ENCODE measurements around the gene GJA3.

DNA sequence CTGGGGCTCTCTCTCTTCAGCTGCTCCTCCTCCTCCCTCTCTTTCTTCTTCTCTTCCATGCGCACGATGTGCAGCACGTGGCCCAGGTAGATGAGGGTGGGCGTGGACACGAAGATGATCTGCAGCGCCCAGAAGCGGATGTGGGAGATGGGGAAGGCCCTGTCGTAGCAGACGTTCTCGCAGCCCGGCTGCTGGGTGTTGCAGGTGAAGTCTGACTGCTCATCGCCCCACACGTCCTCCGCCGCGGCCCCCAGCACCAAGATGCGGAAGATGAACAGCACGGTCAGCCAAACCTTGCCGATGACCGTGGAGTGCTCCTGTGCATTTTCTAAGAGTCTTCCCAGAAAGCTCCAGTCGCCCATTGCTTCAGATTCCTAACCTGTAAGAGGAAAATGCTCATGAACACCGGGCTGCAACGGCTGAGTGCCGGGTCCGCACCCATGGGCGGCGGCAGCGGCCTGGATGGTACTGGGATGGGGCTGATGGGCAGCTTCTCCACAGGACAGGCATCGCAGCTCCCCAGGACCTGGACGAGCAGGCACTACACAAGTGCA, 17.8 kb downstream of the GJA3 start:
- TF ChIP-seq CTCF (IDR thresholded peaks at IDR 0.05; ENCODE audit: poor library complexity) (no peak), EZH2phosphoT487 (IDR thresholded peaks at IDR 0.05; ENCODE audit: low read depth, severe bottlenecking, unreplicated experiment) (no peak), EZH2 (IDR thresholded peaks at IDR 0.05; ENCODE audit: borderline replicate concordance) (no peak)

All from hepatocyte (in vitro differentiated cells).